HG02981 (cell line): ENCODE measurements around the gene DUSP5.
"Not testable (repeated sequence)": the region's sequence is repeated elsewhere in the genome, so short reads cannot be mapped to it uniquely, and the experiment has no call there.

Source experiments
- ATAC-seq: cut with Tn5 transposase; IDR thresholded peaks from one replicate; pipeline ENCODE4 v1.9.1; 2021; ENCODE audit warnings: mild to moderate bottlenecking, moderate library complexity; ENCODE audit not compliant: unreplicated experiment

Gene DUSP5

GRCh38 chr10:110514848-110515247 lies 17.1 kb downstream of the DUSP5 start:
- no peak for ATAC-seq

- ATAC-seq: no peak
Observed at GRCh38 chr10:110516815-110517492, 19.2 kb downstream of the DUSP5 start.

GRCh38 chr10:110522365-110522988 lies 24.8 kb downstream of the DUSP5 start:
- peak; percentile 45 for ATAC-seq

- no peak for ATAC-seq
Observed at GRCh38 chr10:110523736-110524135, 26.0 kb downstream of the DUSP5 start.

GRCh38 chr10:110524179-110524858 lies 26.6 kb downstream of the DUSP5 start:
- no peak for ATAC-seq

- no peak for ATAC-seq
Observed at GRCh38 chr10:110524859-110525232, 27.1 kb downstream of the DUSP5 start.

GRCh38 chr10:110525349-110526260 lies 27.9 kb downstream of the DUSP5 start:
- no peak for ATAC-seq

GRCh38 chr10:110527731-110528171 lies 30.0 kb downstream of the DUSP5 start:
- ATAC-seq: no peak

- peak; percentile 20 for ATAC-seq
Observed at GRCh38 chr10:110528224-110528996, 30.7 kb downstream of the DUSP5 start.

- peak; percentile 46 for ATAC-seq
Observed at GRCh38 chr10:110528997-110529524, 31.4 kb downstream of the DUSP5 start.

GRCh38 chr10:110529596-110530011 lies 31.9 kb downstream of the DUSP5 start:
- ATAC-seq: no peak

- ATAC-seq: no peak
Observed at GRCh38 chr10:110530131-110530831, 32.6 kb downstream of the DUSP5 start.

GRCh38 chr10:110531687-110532086 lies 34.0 kb downstream of the DUSP5 start:
- no peak for ATAC-seq

GRCh38 chr10:110532628-110533027 lies 34.9 kb downstream of the DUSP5 start:
- ATAC-seq: not testable (repeated sequence)

GRCh38 chr10:110533149-110533548 lies 35.4 kb downstream of the DUSP5 start:
- no peak for ATAC-seq

- ATAC-seq: no peak
Observed at GRCh38 chr10:110534571-110534970, 36.9 kb downstream of the DUSP5 start.

- peak; percentile 81 for ATAC-seq
Observed at GRCh38 chr10:110535958-110536891, 38.5 kb downstream of the DUSP5 start.

- ATAC-seq: no peak
Observed at GRCh38 chr10:110539091-110539490, 41.4 kb downstream of the DUSP5 start.
